ENCODE measurements around the gene SLC6A17.
A peak's percentile ranks its signal among the peaks of the same experiment; 100 is the strongest.

SLC6A17 gene

GRCh38 chr1:110206261-110206920 is 56.1 kb downstream of the SLC6A17 start:
- DNase-seq, result no peak

- peak; percentile 84 for DNase-seq
Measured at GRCh38 chr1:110207831-110208230, 57.5 kb downstream of the SLC6A17 start.

- DNase-seq, result no peak
Measured at GRCh38 chr1:110208916-110209645, 58.8 kb downstream of the SLC6A17 start.

- peak; percentile 51 for DNase-seq
Measured at GRCh38 chr1:110209715-110210603, 59.7 kb downstream of the SLC6A17 start, which contains the start of gene KCNC4. Gene KCNC4 (plus strand): TSS chr1:110210314. CDS start chr1:110211500, 1,186 bp downstream.

- DNase-seq, result peak; percentile 38
Measured at GRCh38 chr1:110210604-110211495, 60.6 kb downstream of the SLC6A17 start.

- DNase-seq, result no peak
Measured at GRCh38 chr1:110211496-110212168, 61.3 kb downstream of the SLC6A17 start.

- DNase-seq, result peak; percentile 87
Measured at GRCh38 chr1:110212169-110213142, 62.2 kb downstream of the SLC6A17 start.

- DNase-seq, result no peak
Measured at GRCh38 chr1:110213143-110213540, 62.8 kb downstream of the SLC6A17 start.

- DNase-seq, result no peak
Measured at GRCh38 chr1:110214454-110215404, 64.4 kb downstream of the SLC6A17 start.

GRCh38 chr1:110215621-110216515 is 65.6 kb downstream of the SLC6A17 start:
- no peak for DNase-seq

GRCh38 chr1:110216844-110217444 is 66.7 kb downstream of the SLC6A17 start:
- DNase-seq, result no peak

GRCh38 chr1:110218137-110218536 is 67.8 kb downstream of the SLC6A17 start:
- no peak for DNase-seq

- no peak for DNase-seq
Measured at GRCh38 chr1:110218739-110219138, 68.4 kb downstream of the SLC6A17 start.

GRCh38 chr1:110220324-110220723 is 70.0 kb downstream of the SLC6A17 start:
- DNase-seq, result no peak

GRCh38 chr1:110221119-110221518 is 70.8 kb downstream of the SLC6A17 start:
- no peak for DNase-seq

- no peak for DNase-seq
Measured at GRCh38 chr1:110223127-110223526, 72.8 kb downstream of the SLC6A17 start.

- no peak for DNase-seq
Measured at GRCh38 chr1:110223581-110223980, 73.3 kb downstream of the SLC6A17 start.

Data from NCI-H1694 treated with DMSO at 0.1 percent for 48 hours (cell line).